ENCODE results near the gene ONECUT3.
"Not testable (repeated sequence)": the region's sequence is repeated elsewhere in the genome, so short reads cannot be mapped to it uniquely, and the experiment has no call there.

ONECUT3 gene

GRCh38 chr19:1752757-1753728 lies at the start of gene ONECUT3:
Gene ONECUT3, plus strand, starts transcription at chr19:1753506. Its CDS starts 157 bp downstream, at chr19:1753663.
- no peak within 1 kb of the TSS for H3K27ac ChIP-seq
- TF ChIP-seq CTCF (conservative IDR thresholded peaks at IDR 0.05) = no peak
- no peak for TF ChIP-seq ZFX (IDR thresholded peaks at IDR 0.05)

GRCh38 chr19:1704339-1704738 lies 49.0 kb upstream of the ONECUT3 start:
- TF ChIP-seq CTCF (conservative IDR thresholded peaks at IDR 0.05) (no peak), ZFX (IDR thresholded peaks at IDR 0.05) (no peak)
- no peak overlapping the region for H3K27ac ChIP-seq

GRCh38 chr19:1705367-1705766 lies 47.9 kb upstream of the ONECUT3 start:
- no peak overlapping the region for H3K27ac ChIP-seq
- TF ChIP-seq CTCF (conservative IDR thresholded peaks at IDR 0.05) = no peak

GRCh38 chr19:1706646-1707045 lies 46.7 kb upstream of the ONECUT3 start:
- not testable (repeated sequence) for H3K27ac ChIP-seq

GRCh38 chr19:1707240-1707639 lies 46.1 kb upstream of the ONECUT3 start:
- no peak for TF ChIP-seq ZFX (IDR thresholded peaks at IDR 0.05)
- no peak for TF ChIP-seq CTCF (conservative IDR thresholded peaks at IDR 0.05)

GRCh38 chr19:1713170-1713569 lies 40.1 kb upstream of the ONECUT3 start:
- TF ChIP-seq CTCF (conservative IDR thresholded peaks at IDR 0.05) (no peak), ZFX (IDR thresholded peaks at IDR 0.05) (no peak)
- no peak overlapping the region for H3K27ac ChIP-seq

More at GRCh38 chr19:1707240-1707639, 46.1 kb upstream of the ONECUT3 start:
- H3K27ac ChIP-seq = no peak overlapping the region

GRCh38 chr19:1715540-1715939 lies 37.8 kb upstream of the ONECUT3 start:
- no peak for TF ChIP-seq CTCF (conservative IDR thresholded peaks at IDR 0.05)
- no peak for TF ChIP-seq ZFX (IDR thresholded peaks at IDR 0.05)
- H3K27ac ChIP-seq = no peak overlapping the region
